Neuronal stem cell (in vitro differentiated cells): Measurements from ENCODE around the gene DDX56.

Experiments
- DNase-seq: peaks from one replicate; pipeline ENCODE4 v3.0.0-alpha.2; 2013; ENCODE audit warnings: low spot score
- H2AFZ ChIP-seq: one replicate; pipeline ENCODE4 v1.6.1; 2013; ENCODE audit warnings: mild to moderate bottlenecking, low read length, inconsistent platforms
- H2AK5ac ChIP-seq: 2 replicates; pipeline ENCODE4 v1.6.1; 2013; ENCODE audit warnings: low read depth, mild to moderate bottlenecking, inconsistent platforms, low read length, moderate library complexity, mixed read lengths
- H2BK120ac ChIP-seq: 2 replicates; pipeline ENCODE4 v1.6.1; 2013; ENCODE audit warnings: low read depth, mild to moderate bottlenecking, inconsistent platforms, low read length, moderate library complexity, mixed read lengths
- H2BK12ac ChIP-seq: one replicate; pipeline ENCODE4 v1.6.1; 2013; ENCODE audit warnings: low read length, inconsistent platforms
- H2BK15ac ChIP-seq: 2 replicates; pipeline ENCODE4 v1.6.1; 2013; ENCODE audit warnings: mild to moderate bottlenecking, low read length, inconsistent platforms, mixed read lengths
- H2BK5ac ChIP-seq: one replicate; pipeline ENCODE4 v1.6.1; 2013; ENCODE audit warnings: inconsistent platforms, mild to moderate bottlenecking, low read length, moderate library complexity
- H3K14ac ChIP-seq: one replicate; pipeline ENCODE4 v1.6.1; 2013; ENCODE audit warnings: low read length, inconsistent platforms
- H3K18ac ChIP-seq: 2 replicates; pipeline ENCODE4 v1.6.1; 2013; ENCODE audit warnings: low read length, inconsistent platforms
- H3K23ac ChIP-seq: 2 replicates; pipeline ENCODE4 v1.6.1; 2013; ENCODE audit warnings: low read depth, mild to moderate bottlenecking, mixed read lengths, low read length, inconsistent platforms; ENCODE audit not compliant: poor library complexity
- H3K27ac ChIP-seq: replicated peaks from 3 replicates; pipeline ENCODE4 v1.5.1; 2013; ENCODE audit warnings: low read length, inconsistent platforms
- H3K27me3 ChIP-seq, 3 experiments: 2 replicates each; pipeline ENCODE4 v1.6.1; 2013; ENCODE audit warnings: low read length in 3 of 3, mild to moderate bottlenecking in 2 of 3, inconsistent platforms in 1 of 3, low read depth in 1 of 3, mixed read lengths in 1 of 3, moderate library complexity in 1 of 3; ENCODE audit not compliant: control insufficient read depth in 3 of 3, insufficient read depth in 3 of 3
- H3K36me3 ChIP-seq, 2 donors: replicated peaks in 1 of 2; 2 replicates each; pipeline ENCODE4 v1.6.1; 2013; ENCODE audit warnings: low read length in 2 of 2; ENCODE audit not compliant: control insufficient read depth in 2 of 2, insufficient read depth in 2 of 2
- H3K4ac ChIP-seq: 2 replicates; pipeline ENCODE4 v1.6.1; 2013; ENCODE audit warnings: inconsistent platforms, mild to moderate bottlenecking, low read length, moderate library complexity
- H3K4me1 ChIP-seq, 2 donors: 1 replicate in 1 of 2; 2 replicates in 1 of 2; pipeline ENCODE4 v1.6.1; 2013; ENCODE audit warnings: low read length in 2 of 2, low read depth in 1 of 2; ENCODE audit not compliant: control insufficient read depth in 2 of 2, insufficient read depth in 1 of 2
- H3K4me2 ChIP-seq: one replicate; pipeline ENCODE4 v1.6.1; 2013; ENCODE audit warnings: mild to moderate bottlenecking, low read length, inconsistent platforms; ENCODE audit not compliant: insufficient read depth, poor library complexity, severe bottlenecking
- H3K4me3 ChIP-seq, 2 donors: 2 replicates each; pipeline ENCODE4 v1.5.1; 2013; ENCODE audit warnings: low read length in 2 of 2, mild to moderate bottlenecking in 2 of 2, inconsistent platforms in 1 of 2, moderate library complexity in 1 of 2
- H3K79me1 ChIP-seq: one replicate; pipeline ENCODE4 v1.6.1; 2013; ENCODE audit warnings: low read depth, mild to moderate bottlenecking, inconsistent platforms, low read length, moderate library complexity
- H3K9ac ChIP-seq: one replicate; pipeline ENCODE4 v1.6.1; 2013; ENCODE audit warnings: mild to moderate bottlenecking, low read depth, low read length, inconsistent platforms; ENCODE audit not compliant: poor library complexity
- H3K9me3 ChIP-seq, 2 donors: replicated peaks in 1 of 2; 2 replicates each; pipeline versions ENCODE3 to v1.6.1; 2013; ENCODE audit warnings: low read length in 2 of 2, mild to moderate bottlenecking in 2 of 2, inconsistent platforms in 1 of 2, low read depth in 1 of 2, mixed read lengths in 1 of 2, moderate library complexity in 1 of 2; ENCODE audit not compliant: control insufficient read depth in 2 of 2, insufficient read depth in 1 of 2
- H4K8ac ChIP-seq: one replicate; pipeline ENCODE4 v1.6.1; 2013; ENCODE audit warnings: low read depth, mild to moderate bottlenecking, inconsistent platforms, low read length, moderate library complexity
- H4K91ac ChIP-seq: one replicate; pipeline ENCODE4 v1.6.1; 2013; ENCODE audit warnings: low read length, low read depth, mild to moderate bottlenecking, inconsistent platforms; ENCODE audit not compliant: poor library complexity
- WGBS, 2 donors: extraction: QIAGEN DNeasy Blood & Tissue Kit; methylation state at CpG; one replicate each; pipeline ENCODE4 v1.1.7; 2013; ENCODE audit warnings: missing lambda C conversion rate in 2 of 2, mixed read lengths in 1 of 2; ENCODE audit not compliant: insufficient read length in 2 of 2, insufficient replicate concordance in 1 of 2; ENCODE audit errors: extremely low coverage in 2 of 2; 5-methylcytosine and 5-hydroxymethylcytosine counted together

Gene DDX56

DNA sequence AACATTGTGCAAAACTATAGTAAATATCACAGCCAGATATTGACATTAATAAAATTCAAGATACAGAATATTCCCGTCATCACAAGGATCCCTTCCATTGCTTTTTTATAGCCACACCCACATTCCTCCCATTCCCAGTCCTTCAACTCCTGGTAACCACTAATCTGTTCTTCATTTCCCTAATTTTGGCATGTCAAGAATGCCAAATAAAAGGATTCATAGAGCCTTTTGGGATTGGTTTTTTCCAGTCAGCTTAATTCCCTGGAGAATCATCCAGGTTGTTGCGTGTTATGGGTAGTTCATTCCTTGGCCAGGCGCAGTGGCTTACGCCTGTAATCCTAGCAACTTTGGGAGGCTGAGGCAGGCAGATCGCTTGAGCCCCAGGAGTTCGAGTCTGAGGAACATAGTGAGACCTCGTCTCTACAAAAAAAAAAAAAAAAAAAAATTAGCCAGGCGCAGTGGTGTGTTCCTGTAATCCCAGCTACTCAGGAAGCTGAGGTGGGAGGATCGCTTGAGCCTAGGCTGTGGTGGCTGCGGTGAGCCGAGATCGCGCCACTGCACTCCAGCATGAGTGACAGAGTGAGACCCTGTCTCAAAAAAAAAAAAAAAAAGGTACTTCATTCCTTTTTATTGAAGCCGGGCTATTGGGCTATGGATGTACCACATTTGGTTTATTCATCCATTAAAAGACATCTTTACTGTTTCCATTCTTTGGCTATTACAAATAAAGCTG is 35.4 kb upstream of the DDX56 start:
- no peak overlapping the region for H2BK12ac ChIP-seq
- H3K18ac ChIP-seq: no peak overlapping the region
- no peak overlapping the region for H3K4ac ChIP-seq
- H3K36me3 ChIP-seq: peaks cover 0 to 7% of the 10 kb centered on the region in 2 donors
- no CpG with 5 or more reads among the region's 14 CpGs for WGBS, 2 donors
- H3K4me2 ChIP-seq: no peak overlapping the region
- no peak for DNase-seq
- H3K14ac ChIP-seq: no peak overlapping the region
- H3K27ac ChIP-seq: no peak overlapping the region
- no peaks in the 10 kb centered on the region for H3K27me3 ChIP-seq
- H3K79me1 ChIP-seq: peaks cover 1% of the 10 kb centered on the region
- H4K8ac ChIP-seq: no peak overlapping the region
- H3K4me3 ChIP-seq: no peak overlapping the region
- H4K91ac ChIP-seq: no peak overlapping the region
- H2AFZ ChIP-seq: no peak overlapping the region
- no peak overlapping the region for H2BK120ac ChIP-seq
- H3K4me1 ChIP-seq: peaks cover 4 to 6% of the 10 kb centered on the region in 2 donors
- H3K9me3 ChIP-seq: peaks cover 0 to 3% of the 10 kb centered on the region in 2 donors
- no peak overlapping the region for H2BK15ac ChIP-seq
- H2AK5ac ChIP-seq: no peak overlapping the region
- no peak overlapping the region for H3K23ac ChIP-seq
- no peak overlapping the region for H2BK5ac ChIP-seq
- H3K9ac ChIP-seq: no peak overlapping the region

DNA sequence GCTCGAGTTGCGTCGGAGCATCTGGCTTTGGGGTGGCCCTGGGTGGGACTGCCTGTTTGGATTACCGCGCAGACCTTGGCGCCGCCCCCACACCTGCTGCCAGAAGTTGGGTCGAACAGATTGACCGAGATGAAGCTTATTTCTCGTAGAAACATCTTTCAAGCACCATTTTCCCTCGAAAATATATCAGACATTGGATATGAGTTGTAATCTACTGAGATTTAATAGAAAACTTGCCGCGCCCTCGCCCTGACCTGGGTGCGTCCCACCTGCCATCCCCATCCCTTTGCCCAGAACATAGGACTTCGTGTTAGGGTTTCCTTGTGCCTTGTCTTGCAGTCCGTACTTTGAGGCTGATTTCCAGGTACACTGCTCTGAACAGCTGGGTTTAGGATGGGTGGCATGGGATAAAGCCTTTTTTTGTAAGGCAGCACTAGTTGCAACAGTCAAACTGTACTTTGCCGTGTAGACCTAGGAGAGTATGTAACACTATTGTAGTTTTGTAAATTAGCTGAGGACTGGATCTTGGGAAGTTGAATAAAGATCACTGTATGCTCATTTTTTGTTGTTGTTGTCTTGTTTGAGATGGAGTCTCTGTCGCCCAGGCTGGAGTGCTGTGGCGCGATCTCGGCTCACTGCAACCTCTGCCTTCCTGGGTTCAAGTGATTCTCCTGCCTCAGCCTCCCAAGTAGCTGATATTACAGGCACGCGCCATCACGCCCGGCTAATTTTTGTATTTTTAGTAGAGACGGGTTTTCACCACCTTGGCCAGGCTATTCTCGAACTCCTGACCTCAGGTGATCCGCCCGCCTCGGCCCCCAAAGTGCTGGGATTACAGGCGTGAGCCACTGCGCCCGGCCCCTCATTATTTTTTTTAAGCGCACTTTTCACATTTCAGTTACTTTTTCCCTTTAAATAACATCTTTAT is 33.7 kb upstream of the DDX56 start:
- no peaks in the 10 kb centered on the region for H3K27me3 ChIP-seq
- peak overlapping the region; percentile 95 for H3K9ac ChIP-seq
- H3K4me2 ChIP-seq: peak overlapping the region; percentile 78
- peak overlapping the region; percentile 63 for H3K14ac ChIP-seq
- peak overlapping the region; percentile 62 to 97 for H3K4me3 ChIP-seq
- DNase-seq: no peak
- peaks cover 1% of the 10 kb centered on the region for H3K79me1 ChIP-seq
- H3K27ac ChIP-seq: peak overlapping the region; percentile 92
- H2AK5ac ChIP-seq: peak overlapping the region; percentile 12
- peak overlapping the region; percentile 96 for H2AFZ ChIP-seq
- peaks cover 0 to 3% of the 10 kb centered on the region in 2 donors for H3K9me3 ChIP-seq
- H2BK5ac ChIP-seq: no peak overlapping the region
- peak overlapping the region; percentile 93 for H4K8ac ChIP-seq
- no peak overlapping the region for H2BK12ac ChIP-seq
- no peak overlapping the region for H2BK120ac ChIP-seq
- WGBS, 2 donors: no CpG with 5 or more reads among the region's 35 CpGs
- peaks cover 0 to 7% of the 10 kb centered on the region in 2 donors for H3K36me3 ChIP-seq
- H3K4me1 ChIP-seq: peaks cover 4 to 6% of the 10 kb centered on the region in 2 donors
- peak overlapping the region; percentile 97 for H3K4ac ChIP-seq
- peak overlapping the region; percentile 97 for H3K18ac ChIP-seq
- H4K91ac ChIP-seq: no peak overlapping the region
- H2BK15ac ChIP-seq: no peak overlapping the region
- peak overlapping the region; percentile 92 for H3K23ac ChIP-seq

DNA sequence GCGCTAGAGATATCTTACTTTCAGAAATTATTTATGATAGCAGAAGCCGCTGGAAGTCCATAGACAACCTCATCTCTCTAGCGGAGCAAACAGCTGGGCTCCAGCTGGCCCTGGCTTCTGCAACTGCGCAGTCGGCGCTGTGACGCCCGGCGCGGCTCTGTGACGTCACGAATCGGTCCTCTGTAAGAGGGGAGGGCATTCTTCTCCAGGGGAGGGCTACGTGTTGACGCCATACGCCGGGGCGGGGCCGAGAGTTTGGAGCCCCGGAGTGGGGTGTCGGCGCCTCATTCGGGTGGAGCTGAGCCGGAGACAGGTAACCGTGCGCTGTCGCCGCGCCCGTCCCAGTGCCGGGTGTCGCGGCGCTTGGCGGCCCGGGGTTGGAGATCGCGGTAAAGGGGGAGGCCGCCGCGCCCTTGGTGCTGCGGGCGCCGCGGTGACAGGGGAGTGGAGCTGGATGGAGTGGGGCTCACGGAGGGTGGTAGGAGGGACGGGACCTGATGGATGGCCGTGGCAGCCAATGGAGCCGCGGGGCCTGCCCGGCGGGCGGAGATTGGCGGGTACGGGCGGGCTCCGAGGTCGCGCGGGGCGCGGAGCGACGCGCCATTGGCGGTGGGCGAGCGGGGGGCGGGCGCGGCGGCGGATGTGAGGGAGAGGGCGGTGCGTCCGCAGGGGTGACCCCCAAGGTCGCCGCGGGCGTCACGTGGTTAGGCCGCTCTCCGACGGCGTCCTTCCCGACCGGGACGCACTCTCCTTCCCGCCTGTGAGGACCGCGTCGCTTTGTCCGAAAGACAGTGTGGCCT is 32.8 kb upstream of the DDX56 start, which contains the start of gene OGDH:
TSS of gene OGDH (plus strand) at position 287 of the 800 bp plus-strand sequence. CDS start 17,717 bp downstream, outside the sequence.
- Histone ChIP-seq H3K4ac (peak within 1 kb of the TSS; percentile 97), H3K18ac (peak within 1 kb of the TSS; percentile 99), H3K4me3 (peak within 1 kb of the TSS; percentile 62 to 99), H3K27ac (peak within 1 kb of the TSS; percentile 92), H2BK5ac (no peak within 1 kb of the TSS), H2AK5ac (peak within 1 kb of the TSS; percentile 12), H2BK15ac (no peak within 1 kb of the TSS), H3K36me3 (peaks cover 0 to 7% of the 10 kb centered on the region in 2 donors), H3K14ac (peak within 1 kb of the TSS; percentile 95), H4K91ac (no peak within 1 kb of the TSS), H3K9me3 (peaks cover 0 to 3% of the 10 kb centered on the region in 2 donors), H4K8ac (peak within 1 kb of the TSS; percentile 93), H3K4me2 (peak within 1 kb of the TSS; percentile 81), H2BK120ac (no peak within 1 kb of the TSS), H2BK12ac (no peak within 1 kb of the TSS), H2AFZ (peak within 1 kb of the TSS; percentile 96), H3K23ac (peak within 1 kb of the TSS; percentile 92), H3K4me1 (peaks cover 4 to 6% of the 10 kb centered on the region in 2 donors), H3K79me1 (peaks cover 1% of the 10 kb centered on the region), H3K27me3 (no peaks in the 10 kb centered on the region), H3K9ac (peak within 1 kb of the TSS; percentile 95)
- peak; percentile 98 for DNase-seq
- no CpG with 5 or more reads among the region's 93 CpGs for WGBS, 2 donors
